GM23338 (cell line): Measurements from ENCODE around the gene ECM2. TPM values are rescaled to one million over a fixed set of nuclear protein-coding genes. Genes with fewer than 3 reads are reported as not detected.

Experiments used
- ATAC-seq: fragments of 200-7000 bp; cut with Tn5 transposase; 3 replicates; pipeline ENCODE4 v1.9.1; 2020
- DNase-seq: peaks from one replicate; pipeline ENCODE4 v3.0.0-alpha.2; 2015; ENCODE audit warnings: low spot score
- H2AFZ ChIP-seq: fragments of 200-600 bp; sonication (generic); 2 replicates; pipeline ENCODE4 v1.8.0; 2016; ENCODE audit warnings: antibody characterized with exemption, mild to moderate bottlenecking, moderate library complexity
- H3F3A ChIP-seq: fragments of 200-600 bp; sonication (generic); replicated peaks from 2 replicates; pipeline ENCODE4 v1.8.0; 2017; ENCODE audit warnings: antibody characterized with exemption, mixed run types, low read depth
- H3K27ac ChIP-seq: fragments of 200-600 bp; sonication (generic); 2 replicates; pipeline ENCODE4 v1.6.1; 2016; ENCODE audit warnings: low read depth
- H3K27me3 ChIP-seq: fragments of 200-600 bp; sonication (generic); 2 replicates; pipeline ENCODE4 v1.8.0; 2016; ENCODE audit warnings: mild to moderate bottlenecking, mixed run types, moderate library complexity; ENCODE audit not compliant: insufficient read depth
- H3K36me3 ChIP-seq: fragments of 200-600 bp; sonication (generic); 2 replicates; pipeline ENCODE4 v1.8.0; 2016; ENCODE audit warnings: mild to moderate bottlenecking; ENCODE audit not compliant: insufficient read depth
- H3K4me1 ChIP-seq: fragments of 200-600 bp; sonication (generic); 2 replicates; pipeline ENCODE4 v1.8.0; 2016; ENCODE audit warnings: mild to moderate bottlenecking, moderate library complexity; ENCODE audit not compliant: insufficient read depth
- H3K4me2 ChIP-seq: fragments of 200-600 bp; sonication (generic); 2 replicates; pipeline ENCODE4 v1.7.1; 2017; ENCODE audit warnings: mixed run types
- H3K4me3 ChIP-seq: fragments of 200-600 bp; sonication (generic); 2 replicates; pipeline ENCODE4 v1.6.1; 2016; ENCODE audit warnings: mixed run types
- H3K79me2 ChIP-seq: fragments of 200-600 bp; sonication (generic); replicated peaks from 2 replicates; pipeline ENCODE4 v1.8.0; 2017; ENCODE audit warnings: mild to moderate bottlenecking; ENCODE audit not compliant: insufficient read depth
- H3K9me2 ChIP-seq: fragments of 200-600 bp; sonication (generic); 2 replicates; pipeline ENCODE4 v1.8.0; 2017; ENCODE audit not compliant: insufficient read depth
- H4K20me1 ChIP-seq: fragments of 200-600 bp; sonication (generic); replicated peaks from 2 replicates; pipeline ENCODE4 v1.8.0; 2017; ENCODE audit warnings: mild to moderate bottlenecking; ENCODE audit not compliant: insufficient read depth
- H3K27ac Mint-ChIP-seq: 2 replicates; pipeline ENCODE4 v1.8.0; 2020; ENCODE audit warnings: inconsistent platforms, mild to moderate bottlenecking, moderate library complexity, mixed read lengths
- H3K27me3 Mint-ChIP-seq: 3 replicates; pipeline ENCODE4 v1.8.0; 2022; ENCODE audit warnings: low read depth, mild to moderate bottlenecking, moderate library complexity, mixed read lengths, inconsistent platforms; ENCODE audit not compliant: insufficient read depth, poor library complexity
- H3K36me3 Mint-ChIP-seq: 3 replicates; pipeline ENCODE4 v1.8.0; 2021; ENCODE audit warnings: low read depth, mild to moderate bottlenecking, inconsistent platforms, moderate library complexity, mixed read lengths
- H3K4me1 Mint-ChIP-seq: 3 replicates; pipeline ENCODE4 v1.8.0; 2020; ENCODE audit warnings: mild to moderate bottlenecking, inconsistent platforms, mixed read lengths
- H3K4me3 Mint-ChIP-seq: 3 replicates; pipeline ENCODE4 v1.8.0; 2021; ENCODE audit warnings: moderate library complexity, mild to moderate bottlenecking, inconsistent platforms, mixed read lengths
- H3K9me3 Mint-ChIP-seq: 3 replicates; pipeline ENCODE4 v1.8.0; 2020; ENCODE audit warnings: moderate library complexity, mild to moderate bottlenecking, inconsistent platforms, mixed read lengths
- CREB1 ChIP-seq: fragments of 250-450 bp; sonication (Bioruptor Pico); IDR thresholded peaks from 2 replicates; pipeline ENCODE4 v1.5.0; 2020; ENCODE audit warnings: low read depth, mild to moderate bottlenecking, moderate library complexity
- EZH2 ChIP-seq: fragments of 200-600 bp; sonication (generic); IDR thresholded peaks from one replicate; pipeline ENCODE4 v1.8.0; 2017; ENCODE audit warnings: antibody characterized with exemption, mild to moderate bottlenecking, low read depth; ENCODE audit not compliant: unreplicated experiment
- JUNB ChIP-seq: IDR thresholded peaks from one replicate; pipeline ENCODE4 v1.6.1; 2016; ENCODE audit warnings: antibody characterized with exemption; ENCODE audit not compliant: unreplicated experiment
- POLR2AphosphoS5 ChIP-seq: IDR thresholded peaks from 2 replicates; pipeline ENCODE4 v1.6.1; 2016; ENCODE audit warnings: antibody characterized with exemption, low read depth
- STAT1 ChIP-seq: IDR thresholded peaks from one replicate; pipeline ENCODE4 v1.6.1; 2016; ENCODE audit warnings: antibody characterized with exemption; ENCODE audit not compliant: unreplicated experiment
- ZNF114 ChIP-seq: fragments of 250-450 bp; sonication (Bioruptor Pico); IDR thresholded peaks from 2 replicates; pipeline ENCODE4 v1.5.0; 2020; ENCODE audit warnings: mild to moderate bottlenecking, moderate library complexity
- ZNF331 ChIP-seq: fragments of 250-450 bp; sonication (Bioruptor Pico); IDR thresholded peaks from 2 replicates; pipeline ENCODE4 v1.5.0; 2020; ENCODE audit warnings: low read depth, mild to moderate bottlenecking, moderate library complexity
- polyA plus RNA-seq: library from polyadenylated mRNA; unstranded; fragments of >200 nt; fragmentation: Nextera tagmentation; extraction: Ambion mirVana; gene quantifications from 2 replicates; pipeline ENCODE4 v1.2.1, GENCODE V29; 2016
- total RNA-seq: library from RNA; depleted of rRNA; stranded (reverse); fragments of >200 nt; shearing (Covaris generic); gene quantifications from 2 replicates; pipeline ENCODE4 v1.2.3, GENCODE V29; 2014
- TF ChIP-seq, protein P1 (sequence below): IDR thresholded peaks from one replicate; pipeline ENCODE4 v1.6.1; 2018; ENCODE audit warnings: antibody characterized with exemption; ENCODE audit not compliant: unreplicated experiment
- TF ChIP-seq, protein P2 (sequence below), 2 experiments: fragments of 200-600 bp in 1 of 2; sonication (generic) in 1 of 2; conservative IDR thresholded peaks; 2 replicates each; pipeline versions ENCODE4 v1.5.1 to v1.6.1; 2016 to 2017; ENCODE audit warnings: antibody characterized with exemption in 2 of 2, low read depth in 2 of 2, mild to moderate bottlenecking in 2 of 2, moderate library complexity in 1 of 2
- TF ChIP-seq, protein P3 (sequence below): fragments of 250-450 bp; sonication (Bioruptor Pico); IDR thresholded peaks from 2 replicates; pipeline ENCODE4 v1.5.0; 2020; ENCODE audit warnings: mild to moderate bottlenecking, moderate library complexity

The ECM2 gene
- total and polyA plus RNA-seq, 2 experiments from 2014 or later, result 0.79 TPM; not detected in 1

- Histone ChIP-seq H2AFZ (no peak overlapping the region), H4K20me1 (no peaks in the 10 kb centered on the region), H3K4me1 (peaks cover 7% of the 10 kb centered on the region; the same call in 1 of the 2 replicates), H3K4me2 (0 out of 2 replicates have a peak overlapping the region, but pooled peaks have one; percentile 17), H3K27ac (no peak overlapping the region), H3K27me3 (no peaks in the 10 kb centered on the region), H3K36me3 (no peaks in the 10 kb centered on the region), H3K79me2 (no peaks in the 10 kb centered on the region), H3F3A (no peaks in the 10 kb centered on the region), H3K4me3 (no peak overlapping the region), H3K9me2 (no peaks in the 10 kb centered on the region)
- Mint-ChIP-seq H3K27me3 (peaks cover 6% of the 10 kb centered on the region), H3K4me1 (peaks cover 6% of the 10 kb centered on the region; the same call in 2 of the 3 replicates), H3K27ac (no peak overlapping the region), H3K9me3 (no peaks in the 10 kb centered on the region), H3K4me3 (no peak overlapping the region), H3K36me3 (no peaks in the 10 kb centered on the region)
- peak; percentile 23 for DNase-seq
- ATAC-seq, result peak; percentile 87
- no peak for TF ChIP-seq STAT1
- TF ChIP-seq ZNF114 (CRISPR knock-in tag), result no peak
- no peak for TF ChIP-seq EZH2
- TF ChIP-seq, protein P1, sequence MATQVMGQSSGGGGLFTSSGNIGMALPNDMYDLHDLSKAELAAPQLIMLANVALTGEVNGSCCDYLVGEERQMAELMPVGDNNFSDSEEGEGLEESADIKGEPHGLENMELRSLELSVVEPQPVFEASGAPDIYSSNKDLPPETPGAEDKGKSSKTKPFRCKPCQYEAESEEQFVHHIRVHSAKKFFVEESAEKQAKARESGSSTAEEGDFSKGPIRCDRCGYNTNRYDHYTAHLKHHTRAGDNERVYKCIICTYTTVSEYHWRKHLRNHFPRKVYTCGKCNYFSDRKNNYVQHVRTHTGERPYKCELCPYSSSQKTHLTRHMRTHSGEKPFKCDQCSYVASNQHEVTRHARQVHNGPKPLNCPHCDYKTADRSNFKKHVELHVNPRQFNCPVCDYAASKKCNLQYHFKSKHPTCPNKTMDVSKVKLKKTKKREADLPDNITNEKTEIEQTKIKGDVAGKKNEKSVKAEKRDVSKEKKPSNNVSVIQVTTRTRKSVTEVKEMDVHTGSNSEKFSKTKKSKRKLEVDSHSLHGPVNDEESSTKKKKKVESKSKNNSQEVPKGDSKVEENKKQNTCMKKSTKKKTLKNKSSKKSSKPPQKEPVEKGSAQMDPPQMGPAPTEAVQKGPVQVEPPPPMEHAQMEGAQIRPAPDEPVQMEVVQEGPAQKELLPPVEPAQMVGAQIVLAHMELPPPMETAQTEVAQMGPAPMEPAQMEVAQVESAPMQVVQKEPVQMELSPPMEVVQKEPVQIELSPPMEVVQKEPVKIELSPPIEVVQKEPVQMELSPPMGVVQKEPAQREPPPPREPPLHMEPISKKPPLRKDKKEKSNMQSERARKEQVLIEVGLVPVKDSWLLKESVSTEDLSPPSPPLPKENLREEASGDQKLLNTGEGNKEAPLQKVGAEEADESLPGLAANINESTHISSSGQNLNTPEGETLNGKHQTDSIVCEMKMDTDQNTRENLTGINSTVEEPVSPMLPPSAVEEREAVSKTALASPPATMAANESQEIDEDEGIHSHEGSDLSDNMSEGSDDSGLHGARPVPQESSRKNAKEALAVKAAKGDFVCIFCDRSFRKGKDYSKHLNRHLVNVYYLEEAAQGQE, result no peak
- TF ChIP-seq CREB1 (CRISPR knock-in tag), result no peak
- TF ChIP-seq JUNB, result no peak
- no peak for TF ChIP-seq POLR2AphosphoS5
- TF ChIP-seq, protein P2, sequence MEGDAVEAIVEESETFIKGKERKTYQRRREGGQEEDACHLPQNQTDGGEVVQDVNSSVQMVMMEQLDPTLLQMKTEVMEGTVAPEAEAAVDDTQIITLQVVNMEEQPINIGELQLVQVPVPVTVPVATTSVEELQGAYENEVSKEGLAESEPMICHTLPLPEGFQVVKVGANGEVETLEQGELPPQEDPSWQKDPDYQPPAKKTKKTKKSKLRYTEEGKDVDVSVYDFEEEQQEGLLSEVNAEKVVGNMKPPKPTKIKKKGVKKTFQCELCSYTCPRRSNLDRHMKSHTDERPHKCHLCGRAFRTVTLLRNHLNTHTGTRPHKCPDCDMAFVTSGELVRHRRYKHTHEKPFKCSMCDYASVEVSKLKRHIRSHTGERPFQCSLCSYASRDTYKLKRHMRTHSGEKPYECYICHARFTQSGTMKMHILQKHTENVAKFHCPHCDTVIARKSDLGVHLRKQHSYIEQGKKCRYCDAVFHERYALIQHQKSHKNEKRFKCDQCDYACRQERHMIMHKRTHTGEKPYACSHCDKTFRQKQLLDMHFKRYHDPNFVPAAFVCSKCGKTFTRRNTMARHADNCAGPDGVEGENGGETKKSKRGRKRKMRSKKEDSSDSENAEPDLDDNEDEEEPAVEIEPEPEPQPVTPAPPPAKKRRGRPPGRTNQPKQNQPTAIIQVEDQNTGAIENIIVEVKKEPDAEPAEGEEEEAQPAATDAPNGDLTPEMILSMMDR (conservative IDR thresholded peaks at IDR 0.05; ENCODE audit: low read depth in 2 of 2), result no peak
- TF ChIP-seq ZNF331 (CRISPR knock-in tag), result no peak
These were observed 18.7 kb downstream of the ECM2 start for GRCh38 chr9:92517046-92517445.

GRCh38 chr9:92516521-92516920 lies 19.3 kb downstream of the ECM2 start:
- Mint-ChIP-seq H3K4me1 (peaks cover 6% of the 10 kb centered on the region; the same call in 2 of the 3 replicates), H3K27ac (no peak overlapping the region), H3K4me3 (no peak overlapping the region), H3K9me3 (no peaks in the 10 kb centered on the region), H3K36me3 (no peaks in the 10 kb centered on the region), H3K27me3 (peaks cover 6% of the 10 kb centered on the region)
- Histone ChIP-seq H3F3A (no peaks in the 10 kb centered on the region), H3K27ac (no peak overlapping the region), H3K79me2 (no peaks in the 10 kb centered on the region), H3K9me2 (no peaks in the 10 kb centered on the region), H3K4me3 (no peak overlapping the region), H2AFZ (no peak overlapping the region), H3K4me2 (no peak overlapping the region), H3K27me3 (no peaks in the 10 kb centered on the region), H3K4me1 (peaks cover 7% of the 10 kb centered on the region; the same call in 1 of the 2 replicates), H3K36me3 (no peaks in the 10 kb centered on the region), H4K20me1 (no peaks in the 10 kb centered on the region)
- no peak for ATAC-seq
- DNase-seq, result no peak
- TF ChIP-seq ZNF331 (CRISPR knock-in tag) (no peak), ZNF114 (CRISPR knock-in tag) (no peak), CREB1 (CRISPR knock-in tag) (no peak), JUNB (no peak)
- TF ChIP-seq, protein P3, sequence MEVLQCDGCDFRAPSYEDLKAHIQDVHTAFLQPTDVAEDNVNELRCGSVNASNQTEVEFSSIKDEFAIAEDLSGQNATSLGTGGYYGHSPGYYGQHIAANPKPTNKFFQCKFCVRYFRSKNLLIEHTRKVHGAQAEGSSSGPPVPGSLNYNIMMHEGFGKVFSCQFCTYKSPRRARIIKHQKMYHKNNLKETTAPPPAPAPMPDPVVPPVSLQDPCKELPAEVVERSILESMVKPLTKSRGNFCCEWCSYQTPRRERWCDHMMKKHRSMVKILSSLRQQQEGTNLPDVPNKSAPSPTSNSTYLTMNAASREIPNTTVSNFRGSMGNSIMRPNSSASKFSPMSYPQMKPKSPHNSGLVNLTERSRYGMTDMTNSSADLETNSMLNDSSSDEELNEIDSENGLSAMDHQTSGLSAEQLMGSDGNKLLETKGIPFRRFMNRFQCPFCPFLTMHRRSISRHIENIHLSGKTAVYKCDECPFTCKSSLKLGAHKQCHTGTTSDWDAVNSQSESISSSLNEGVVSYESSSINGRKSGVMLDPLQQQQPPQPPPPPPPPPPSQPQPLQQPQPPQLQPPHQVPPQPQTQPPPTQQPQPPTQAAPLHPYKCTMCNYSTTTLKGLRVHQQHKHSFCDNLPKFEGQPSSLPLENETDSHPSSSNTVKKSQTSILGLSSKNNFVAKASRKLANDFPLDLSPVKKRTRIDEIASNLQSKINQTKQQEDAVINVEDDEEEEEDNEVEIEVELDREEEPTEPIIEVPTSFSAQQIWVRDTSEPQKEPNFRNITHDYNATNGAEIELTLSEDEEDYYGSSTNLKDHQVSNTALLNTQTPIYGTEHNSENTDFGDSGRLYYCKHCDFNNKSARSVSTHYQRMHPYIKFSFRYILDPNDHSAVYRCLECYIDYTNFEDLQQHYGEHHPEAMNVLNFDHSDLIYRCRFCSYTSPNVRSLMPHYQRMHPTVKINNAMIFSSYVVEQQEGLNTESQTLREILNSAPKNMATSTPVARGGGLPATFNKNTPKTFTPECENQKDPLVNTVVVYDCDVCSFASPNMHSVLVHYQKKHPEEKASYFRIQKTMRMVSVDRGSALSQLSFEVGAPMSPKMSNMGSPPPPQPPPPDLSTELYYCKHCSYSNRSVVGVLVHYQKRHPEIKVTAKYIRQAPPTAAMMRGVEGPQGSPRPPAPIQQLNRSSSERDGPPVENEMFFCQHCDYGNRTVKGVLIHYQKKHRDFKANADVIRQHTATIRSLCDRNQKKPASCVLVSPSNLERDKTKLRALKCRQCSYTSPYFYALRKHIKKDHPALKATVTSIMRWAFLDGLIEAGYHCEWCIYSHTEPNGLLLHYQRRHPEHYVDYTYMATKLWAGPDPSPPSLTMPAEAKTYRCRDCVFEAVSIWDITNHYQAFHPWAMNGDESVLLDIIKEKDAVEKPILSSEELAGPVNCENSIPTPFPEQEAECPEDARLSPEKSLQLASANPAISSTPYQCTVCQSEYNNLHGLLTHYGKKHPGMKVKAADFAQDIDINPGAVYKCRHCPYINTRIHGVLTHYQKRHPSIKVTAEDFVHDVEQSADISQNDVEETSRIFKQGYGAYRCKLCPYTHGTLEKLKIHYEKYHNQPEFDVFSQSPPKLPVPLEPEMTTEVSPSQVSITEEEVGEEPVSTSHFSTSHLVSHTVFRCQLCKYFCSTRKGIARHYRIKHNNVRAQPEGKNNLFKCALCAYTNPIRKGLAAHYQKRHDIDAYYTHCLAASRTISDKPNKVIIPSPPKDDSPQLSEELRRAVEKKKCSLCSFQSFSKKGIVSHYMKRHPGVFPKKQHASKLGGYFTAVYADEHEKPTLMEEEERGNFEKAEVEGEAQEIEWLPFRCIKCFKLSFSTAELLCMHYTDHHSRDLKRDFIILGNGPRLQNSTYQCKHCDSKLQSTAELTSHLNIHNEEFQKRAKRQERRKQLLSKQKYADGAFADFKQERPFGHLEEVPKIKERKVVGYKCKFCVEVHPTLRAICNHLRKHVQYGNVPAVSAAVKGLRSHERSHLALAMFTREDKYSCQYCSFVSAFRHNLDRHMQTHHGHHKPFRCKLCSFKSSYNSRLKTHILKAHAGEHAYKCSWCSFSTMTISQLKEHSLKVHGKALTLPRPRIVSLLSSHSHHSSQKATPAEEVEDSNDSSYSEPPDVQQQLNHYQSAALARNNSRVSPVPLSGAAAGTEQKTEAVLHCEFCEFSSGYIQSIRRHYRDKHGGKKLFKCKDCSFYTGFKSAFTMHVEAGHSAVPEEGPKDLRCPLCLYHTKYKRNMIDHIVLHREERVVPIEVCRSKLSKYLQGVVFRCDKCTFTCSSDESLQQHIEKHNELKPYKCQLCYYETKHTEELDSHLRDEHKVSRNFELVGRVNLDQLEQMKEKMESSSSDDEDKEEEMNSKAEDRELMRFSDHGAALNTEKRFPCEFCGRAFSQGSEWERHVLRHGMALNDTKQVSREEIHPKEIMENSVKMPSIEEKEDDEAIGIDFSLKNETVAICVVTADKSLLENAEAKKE (CRISPR knock-in tag), result no peak
